BE2C (cell line): ENCODE measurements around the gene CPEB2.

ENCODE experiments used
- DNase-seq: peaks from one replicate; pipeline ENCODE4 v3.0.0-alpha.2; 2020
- H3K27me3 ChIP-seq: fragments of 250-450 bp; sonication (Bioruptor Pico); 2 replicates; pipeline ENCODE4 v1.5.1; 2020; ENCODE audit warnings: mild to moderate bottlenecking
- H3K36me3 ChIP-seq: fragments of 250-450 bp; sonication (Bioruptor Pico); 2 replicates; pipeline ENCODE4 v1.5.1; 2020; ENCODE audit warnings: mild to moderate bottlenecking
- H3K4me1 ChIP-seq: fragments of 250-450 bp; sonication (Bioruptor Pico); 2 replicates; pipeline ENCODE4 v1.5.1; 2020
- H3K4me3 ChIP-seq: 2 replicates; pipeline ENCODE4 v1.5.1; 2011; ENCODE audit warnings: low read depth, low read length
- H3K9me3 ChIP-seq: fragments of 250-450 bp; sonication (Bioruptor Pico); 2 replicates; pipeline ENCODE4 v1.5.1; 2020
- CTCF ChIP-seq: IDR thresholded peaks from 2 replicates; pipeline ENCODE4 v1.5.1; 2012; ENCODE audit warnings: mild to moderate bottlenecking, low read depth, low read length

Gene CPEB2

GRCh38 chr4:15043226-15043625, 40.9 kb downstream of the CPEB2 start:
- Histone ChIP-seq H3K27me3 (no peaks in the 10 kb centered on the region), H3K36me3 (no peaks in the 10 kb centered on the region), H3K9me3 (no peaks in the 10 kb centered on the region), H3K4me1 (no peaks in the 10 kb centered on the region; the same call in none of the 2 replicates), H3K4me3 (no peak overlapping the region)
- peak; percentile 14 for DNase-seq
- TF ChIP-seq CTCF: peak; percentile 64

GRCh38 chr4:15043922-15044321, 41.6 kb downstream of the CPEB2 start:
- TF ChIP-seq CTCF: no peak
- DNase-seq: no peak
- Histone ChIP-seq H3K27me3 (no peaks in the 10 kb centered on the region), H3K9me3 (no peaks in the 10 kb centered on the region), H3K36me3 (no peaks in the 10 kb centered on the region), H3K4me3 (no peak overlapping the region), H3K4me1 (no peaks in the 10 kb centered on the region; the same call in none of the 2 replicates)

GRCh38 chr4:15054541-15054940, 52.3 kb downstream of the CPEB2 start:
- H3K4me1 ChIP-seq: peaks cover 3% of the 10 kb centered on the region; the same call in 1 of the 2 replicates
- H3K36me3 ChIP-seq: peaks cover 35% of the 10 kb centered on the region
- no peak overlapping the region for H3K4me3 ChIP-seq
- no peaks in the 10 kb centered on the region for H3K27me3 ChIP-seq
- H3K9me3 ChIP-seq: no peaks in the 10 kb centered on the region; the same call in 1 of the 2 replicates
- no peak for DNase-seq
- TF ChIP-seq CTCF: no peak

GRCh38 chr4:15060213-15060612, 57.9 kb downstream of the CPEB2 start:
- H3K4me3 ChIP-seq: no peak overlapping the region
- H3K27me3 ChIP-seq: no peaks in the 10 kb centered on the region
- no peak for TF ChIP-seq CTCF
- H3K36me3 ChIP-seq: peaks cover 24% of the 10 kb centered on the region
- no peaks in the 10 kb centered on the region; the same call in 1 of the 2 replicates for H3K4me1 ChIP-seq
- no peaks in the 10 kb centered on the region; the same call in 1 of the 2 replicates for H3K9me3 ChIP-seq
- no peak for DNase-seq

- no peak for TF ChIP-seq CTCF
- Histone ChIP-seq H3K36me3 (peaks cover 14% of the 10 kb centered on the region), H3K4me3 (no peak overlapping the region), H3K4me1 (no peaks in the 10 kb centered on the region), H3K9me3 (no peaks in the 10 kb centered on the region), H3K27me3 (no peaks in the 10 kb centered on the region)
- DNase-seq: no peak
Observed at GRCh38 chr4:15063341-15063740, 61.1 kb downstream of the CPEB2 start.

GRCh38 chr4:15065516-15065915, 63.2 kb downstream of the CPEB2 start:
- Histone ChIP-seq H3K4me3 (no peak overlapping the region), H3K36me3 (peaks cover 5% of the 10 kb centered on the region; the same call in 1 of the 2 replicates), H3K27me3 (no peaks in the 10 kb centered on the region), H3K4me1 (no peaks in the 10 kb centered on the region), H3K9me3 (no peaks in the 10 kb centered on the region)
- TF ChIP-seq CTCF: no peak
- no peak for DNase-seq
